Neutrophil (primary cell): ENCODE measurements around the gene MAST4.

Source experiments
- H3K27ac ChIP-seq: fragments of 200-600 bp; sonication (generic); 2 replicates; pipeline ENCODE4 v1.5.1; 2016; ENCODE audit warnings: mild to moderate bottlenecking, moderate library complexity
- H3K27me3 ChIP-seq: fragments of 200-600 bp; sonication (generic); 2 replicates; pipeline ENCODE4 v1.6.0; 2016; ENCODE audit warnings: mild to moderate bottlenecking
- H3K36me3 ChIP-seq: fragments of 200-600 bp; sonication (generic); 2 replicates; pipeline ENCODE4 v1.5.1; 2017
- H3K4me1 ChIP-seq, 2 experiments: fragments of 200-600 bp in 1 of 2; sonication (generic) in 1 of 2; 1 replicate in 1 of 2; 2 replicates in 1 of 2; pipeline versions ENCODE4 v1.5.1 to v1.6.1; 2013 to 2016; ENCODE audit warnings: low read depth in 1 of 2, low read length in 1 of 2, mild to moderate bottlenecking in 1 of 2, moderate library complexity in 1 of 2; ENCODE audit not compliant: control insufficient read depth in 1 of 2, insufficient read depth in 1 of 2
- H3K4me3 ChIP-seq, 2 experiments: fragments of 200-600 bp in 1 of 2; sonication (generic) in 1 of 2; 1 replicate in 1 of 2; 2 replicates in 1 of 2; pipeline ENCODE4 v1.5.1; 2013 to 2016; ENCODE audit warnings: low read depth in 1 of 2, low read length in 1 of 2, mild to moderate bottlenecking in 1 of 2, moderate library complexity in 1 of 2
- H3K9me3 ChIP-seq: fragments of 200-600 bp; sonication (generic); 2 replicates; pipeline ENCODE4 v1.5.1; 2016
- TF ChIP-seq, protein P1 (sequence below): fragments of 200-600 bp; sonication (generic); IDR thresholded peaks from 2 replicates; pipeline ENCODE4 v1.5.1; 2016; ENCODE audit warnings: antibody characterized with exemption

Gene MAST4

DNA sequence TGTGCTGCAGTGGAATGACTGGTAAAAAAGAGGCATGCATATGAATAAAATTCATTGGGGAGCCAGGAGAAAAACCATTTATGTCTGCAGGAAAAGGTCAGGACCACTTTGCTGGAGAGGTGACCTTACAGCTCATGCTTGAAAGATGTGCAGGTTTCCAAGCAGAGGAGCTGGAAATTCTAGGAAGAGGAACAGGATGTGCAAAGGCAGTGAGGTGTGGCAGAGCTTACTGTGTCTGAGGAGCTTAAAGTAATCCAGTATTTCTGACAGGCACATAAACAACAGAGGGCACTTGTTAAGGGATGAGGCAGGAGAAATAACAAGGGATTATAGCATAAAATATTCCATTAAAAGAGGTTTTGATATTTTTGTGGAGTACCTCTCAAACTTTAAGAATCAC lies 397.3 kb downstream of the MAST4 start:
- Histone ChIP-seq H3K36me3 (no peaks in the 10 kb centered on the region), H3K4me1 (peaks cover 0 to 12% of the 10 kb centered on the region in 2 experiments), H3K4me3 (no peak overlapping the region), H3K27ac (no peak overlapping the region), H3K27me3 (no peaks in the 10 kb centered on the region), H3K9me3 (no peaks in the 10 kb centered on the region)
- TF ChIP-seq, protein P1, sequence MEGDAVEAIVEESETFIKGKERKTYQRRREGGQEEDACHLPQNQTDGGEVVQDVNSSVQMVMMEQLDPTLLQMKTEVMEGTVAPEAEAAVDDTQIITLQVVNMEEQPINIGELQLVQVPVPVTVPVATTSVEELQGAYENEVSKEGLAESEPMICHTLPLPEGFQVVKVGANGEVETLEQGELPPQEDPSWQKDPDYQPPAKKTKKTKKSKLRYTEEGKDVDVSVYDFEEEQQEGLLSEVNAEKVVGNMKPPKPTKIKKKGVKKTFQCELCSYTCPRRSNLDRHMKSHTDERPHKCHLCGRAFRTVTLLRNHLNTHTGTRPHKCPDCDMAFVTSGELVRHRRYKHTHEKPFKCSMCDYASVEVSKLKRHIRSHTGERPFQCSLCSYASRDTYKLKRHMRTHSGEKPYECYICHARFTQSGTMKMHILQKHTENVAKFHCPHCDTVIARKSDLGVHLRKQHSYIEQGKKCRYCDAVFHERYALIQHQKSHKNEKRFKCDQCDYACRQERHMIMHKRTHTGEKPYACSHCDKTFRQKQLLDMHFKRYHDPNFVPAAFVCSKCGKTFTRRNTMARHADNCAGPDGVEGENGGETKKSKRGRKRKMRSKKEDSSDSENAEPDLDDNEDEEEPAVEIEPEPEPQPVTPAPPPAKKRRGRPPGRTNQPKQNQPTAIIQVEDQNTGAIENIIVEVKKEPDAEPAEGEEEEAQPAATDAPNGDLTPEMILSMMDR, result no peak

DNA sequence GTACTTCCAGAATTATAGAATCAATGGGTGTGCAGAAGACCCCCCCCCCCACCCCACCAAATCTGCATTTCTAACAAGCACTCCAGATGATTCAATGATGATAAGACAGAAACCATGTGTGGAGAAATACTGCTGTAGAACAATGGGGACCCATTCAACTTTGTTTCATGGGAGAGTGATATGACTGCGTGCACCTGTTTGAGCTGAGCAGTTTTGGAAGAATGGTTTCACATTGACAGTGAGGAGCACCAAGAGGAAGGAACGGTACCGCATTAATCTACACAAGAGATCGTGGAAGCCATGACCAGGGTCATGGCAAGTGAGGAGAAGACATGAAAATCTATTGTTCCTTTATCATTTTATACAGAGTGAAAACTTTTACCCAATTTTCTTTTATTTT lies 397.7 kb downstream of the MAST4 start:
- TF ChIP-seq, protein P1, result no peak
- Histone ChIP-seq H3K4me1 (peaks cover 0 to 12% of the 10 kb centered on the region in 2 experiments), H3K9me3 (no peaks in the 10 kb centered on the region), H3K4me3 (no peak overlapping the region), H3K27me3 (no peaks in the 10 kb centered on the region), H3K27ac (no peak overlapping the region), H3K36me3 (no peaks in the 10 kb centered on the region)

DNA sequence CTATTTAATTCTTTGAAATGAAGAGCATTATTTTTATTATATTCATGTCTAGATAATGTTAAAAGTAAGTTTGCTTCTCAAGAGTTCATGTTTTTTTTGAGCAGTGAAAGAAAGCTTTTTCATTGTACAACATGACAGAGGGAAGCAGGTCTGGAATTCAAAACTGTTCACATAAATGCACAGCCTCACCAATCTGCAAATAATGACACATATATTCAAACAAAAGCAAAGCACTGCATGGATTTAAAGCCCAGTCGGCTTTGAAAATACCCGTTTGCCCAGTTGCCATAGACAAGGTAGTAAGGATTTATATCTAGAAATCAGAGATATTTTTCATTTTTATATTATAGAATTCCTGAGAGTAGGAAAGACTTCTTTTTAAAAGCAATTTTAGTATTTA lies 398.6 kb downstream of the MAST4 start:
- no peak overlapping the region for H3K4me3 ChIP-seq

DNA sequence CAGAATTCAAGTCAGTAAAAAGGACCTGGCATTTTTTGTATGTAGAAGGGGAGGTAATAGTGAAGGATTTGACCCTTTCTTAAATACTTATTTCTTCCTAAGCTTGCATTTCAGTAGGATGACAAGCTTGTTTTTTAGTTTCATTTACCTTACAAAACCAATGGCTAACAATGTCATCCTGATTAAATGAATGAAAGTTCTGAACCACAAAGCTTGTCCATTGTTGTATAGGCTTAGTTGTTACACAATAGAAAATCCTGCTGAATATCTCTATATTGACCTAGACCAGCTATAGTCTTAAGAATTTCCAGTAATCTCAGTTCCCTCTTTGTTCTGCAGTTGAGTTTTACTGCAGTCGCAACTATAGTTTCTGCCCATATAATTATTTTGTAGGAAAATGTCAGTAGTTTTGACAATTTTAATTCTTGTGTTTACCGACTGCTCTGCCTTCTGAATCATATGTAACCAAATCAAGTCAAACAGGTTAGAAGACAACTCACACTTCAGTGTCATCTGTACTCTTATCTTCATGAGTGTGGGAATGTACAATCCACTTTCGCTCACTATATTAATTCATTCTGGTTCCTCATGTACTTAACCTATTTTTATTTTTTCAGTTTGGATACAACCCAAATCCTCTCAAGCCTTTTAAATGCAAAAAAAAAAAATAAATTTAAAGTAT lies 404.7 kb downstream of the MAST4 start:
- Histone ChIP-seq H3K4me1 (peaks cover 11 to 15% of the 10 kb centered on the region in 2 experiments), H3K9me3 (no peaks in the 10 kb centered on the region), H3K27ac (no peak overlapping the region), H3K4me3 (no peak overlapping the region), H3K27me3 (peaks cover 20% of the 10 kb centered on the region), H3K36me3 (no peaks in the 10 kb centered on the region)
- TF ChIP-seq, protein P1, result no peak

More for the DNA sequence above, 398.6 kb downstream of the MAST4 start:
- peaks cover 0 to 12% of the 10 kb centered on the region in 2 experiments for H3K4me1 ChIP-seq
- H3K9me3 ChIP-seq, result no peaks in the 10 kb centered on the region
- H3K36me3 ChIP-seq, result no peaks in the 10 kb centered on the region
- no peak overlapping the region for H3K27ac ChIP-seq
- no peaks in the 10 kb centered on the region for H3K27me3 ChIP-seq
- TF ChIP-seq, protein P1, result no peak

DNA sequence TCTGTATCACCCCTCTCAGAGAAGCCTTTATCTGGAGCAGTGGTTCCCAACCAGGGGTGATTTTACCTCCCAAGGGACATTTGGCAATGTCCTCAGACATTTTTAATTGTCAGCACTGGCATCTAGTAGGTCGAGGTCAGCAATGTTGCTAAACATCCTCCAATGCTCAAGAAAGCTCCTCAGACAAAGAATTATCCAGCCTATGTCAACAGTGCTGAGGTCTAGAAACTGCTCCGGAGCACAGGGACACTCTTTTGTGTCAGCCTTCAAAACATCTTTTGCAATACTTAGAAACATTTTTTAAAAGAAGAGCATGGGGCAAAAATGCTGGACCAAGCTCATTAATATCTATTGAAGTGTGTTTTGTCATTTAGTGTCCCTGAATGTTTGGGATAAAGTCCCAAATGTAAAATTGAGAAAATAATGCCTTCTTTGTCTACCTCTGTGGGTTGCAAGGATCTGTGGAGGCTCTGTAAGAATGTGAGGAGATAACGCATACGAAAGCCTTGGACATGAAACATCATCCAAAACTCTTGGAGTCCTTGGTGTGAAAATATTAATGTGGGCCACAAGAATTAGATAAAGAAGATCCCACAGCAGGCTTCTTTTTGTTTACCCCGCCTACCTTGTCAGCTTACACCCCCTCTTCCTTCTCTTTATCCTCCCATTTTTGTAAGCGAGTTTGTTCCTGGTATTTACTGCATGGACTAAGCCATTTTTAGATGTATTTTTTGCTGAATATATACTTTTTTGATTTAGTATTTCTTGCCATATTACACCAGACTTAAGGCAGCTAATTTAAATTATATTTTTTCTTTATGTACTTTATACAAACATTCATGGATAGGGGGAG lies 406.9 kb downstream of the MAST4 start:
- H3K4me1 ChIP-seq, result peaks cover 11 to 15% of the 10 kb centered on the region in 2 experiments
- peak overlapping the region; percentile 60 to 70 for H3K4me3 ChIP-seq
- no peaks in the 10 kb centered on the region for H3K36me3 ChIP-seq
- H3K27ac ChIP-seq, result no peak overlapping the region
- H3K27me3 ChIP-seq, result peaks cover 20% of the 10 kb centered on the region
- no peaks in the 10 kb centered on the region for H3K9me3 ChIP-seq
- TF ChIP-seq, protein P1, result no peak
